Chondrocyte (in vitro differentiated cells): ENCODE results near the gene RABIF. TPM values are rescaled to one million over a fixed set of nuclear protein-coding genes. Genes with fewer than 3 reads are reported as not detected.
"Not testable (repeated sequence)": the region's sequence is repeated elsewhere in the genome, so short reads cannot be mapped to it uniquely, and the experiment has no call there.

ENCODE experiments used
- DNase-seq: peaks from one replicate; pipeline ENCODE4 v3.0.0; 2021; ENCODE audit warnings: mixed read lengths, low spot score
- H3K27ac Mint-ChIP-seq: one replicate; pipeline ENCODE4 v1.8.0; 2021; ENCODE audit warnings: mild to moderate bottlenecking, moderate library complexity, mixed read lengths; ENCODE audit not compliant: unreplicated experiment
- H3K27me3 Mint-ChIP-seq: 2 replicates; pipeline ENCODE4 v1.8.0; 2021; ENCODE audit warnings: low read depth, mixed read lengths
- H3K36me3 Mint-ChIP-seq: 2 replicates; pipeline ENCODE4 v1.8.0; 2021; ENCODE audit warnings: low read depth, mixed read lengths
- H3K4me1 Mint-ChIP-seq: 2 replicates; pipeline ENCODE4 v1.8.0; 2021; ENCODE audit warnings: low read depth, mild to moderate bottlenecking, mixed read lengths
- H3K4me3 Mint-ChIP-seq: one replicate; pipeline ENCODE4 v1.8.0; 2021; ENCODE audit warnings: mild to moderate bottlenecking, moderate library complexity, mixed read lengths; ENCODE audit not compliant: unreplicated experiment
- H3K9me3 Mint-ChIP-seq: 2 replicates; pipeline ENCODE4 v1.8.0; 2021; ENCODE audit warnings: low read depth, mixed read lengths
- total RNA-seq: library from RNA; stranded (reverse); gene quantifications from 3 replicates; pipeline ENCODE4 v1.2.1, GENCODE V29; 2021
- TF ChIP-seq, protein P1 (sequence below): fragments of 200-600 bp; sonication (generic); IDR thresholded peaks from 2 replicates; pipeline ENCODE4 v1.5.0; 2021; ENCODE audit warnings: antibody characterized with exemption, mild to moderate bottlenecking, moderate library complexity

The RABIF gene
- total RNA-seq, 1 donor from 2014 or later, result 15.3 TPM

DNA sequence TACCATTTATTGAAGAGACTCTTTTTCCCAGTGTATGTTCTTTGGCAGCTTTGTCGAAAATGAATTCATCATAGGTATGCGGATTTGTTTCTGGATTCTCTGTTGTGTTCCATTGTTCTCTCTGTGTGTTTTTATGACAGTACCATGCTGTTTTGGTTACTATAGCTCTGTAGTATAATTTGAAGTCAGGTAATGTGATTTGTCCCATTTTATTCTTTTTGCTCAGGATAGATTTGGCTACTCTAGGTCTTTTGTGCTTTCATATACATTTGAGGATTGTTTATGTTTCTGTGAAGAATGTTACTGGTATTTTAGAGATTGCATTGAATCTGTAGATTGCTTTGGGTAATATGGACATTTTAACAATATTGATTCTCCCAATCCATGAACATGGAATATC is 43.5 kb upstream of the RABIF start:
- H3K27ac Mint-ChIP-seq, result no peak overlapping the region
- H3K9me3 Mint-ChIP-seq, result peaks cover 15% of the 10 kb centered on the region
- no peak for DNase-seq
- no peak overlapping the region for H3K4me3 Mint-ChIP-seq
- TF ChIP-seq, protein P1, sequence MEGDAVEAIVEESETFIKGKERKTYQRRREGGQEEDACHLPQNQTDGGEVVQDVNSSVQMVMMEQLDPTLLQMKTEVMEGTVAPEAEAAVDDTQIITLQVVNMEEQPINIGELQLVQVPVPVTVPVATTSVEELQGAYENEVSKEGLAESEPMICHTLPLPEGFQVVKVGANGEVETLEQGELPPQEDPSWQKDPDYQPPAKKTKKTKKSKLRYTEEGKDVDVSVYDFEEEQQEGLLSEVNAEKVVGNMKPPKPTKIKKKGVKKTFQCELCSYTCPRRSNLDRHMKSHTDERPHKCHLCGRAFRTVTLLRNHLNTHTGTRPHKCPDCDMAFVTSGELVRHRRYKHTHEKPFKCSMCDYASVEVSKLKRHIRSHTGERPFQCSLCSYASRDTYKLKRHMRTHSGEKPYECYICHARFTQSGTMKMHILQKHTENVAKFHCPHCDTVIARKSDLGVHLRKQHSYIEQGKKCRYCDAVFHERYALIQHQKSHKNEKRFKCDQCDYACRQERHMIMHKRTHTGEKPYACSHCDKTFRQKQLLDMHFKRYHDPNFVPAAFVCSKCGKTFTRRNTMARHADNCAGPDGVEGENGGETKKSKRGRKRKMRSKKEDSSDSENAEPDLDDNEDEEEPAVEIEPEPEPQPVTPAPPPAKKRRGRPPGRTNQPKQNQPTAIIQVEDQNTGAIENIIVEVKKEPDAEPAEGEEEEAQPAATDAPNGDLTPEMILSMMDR, result no peak
- peaks cover 15% of the 10 kb centered on the region for H3K27me3 Mint-ChIP-seq
- no peaks in the 10 kb centered on the region for H3K4me1 Mint-ChIP-seq
- peaks cover 5% of the 10 kb centered on the region for H3K36me3 Mint-ChIP-seq

DNA sequence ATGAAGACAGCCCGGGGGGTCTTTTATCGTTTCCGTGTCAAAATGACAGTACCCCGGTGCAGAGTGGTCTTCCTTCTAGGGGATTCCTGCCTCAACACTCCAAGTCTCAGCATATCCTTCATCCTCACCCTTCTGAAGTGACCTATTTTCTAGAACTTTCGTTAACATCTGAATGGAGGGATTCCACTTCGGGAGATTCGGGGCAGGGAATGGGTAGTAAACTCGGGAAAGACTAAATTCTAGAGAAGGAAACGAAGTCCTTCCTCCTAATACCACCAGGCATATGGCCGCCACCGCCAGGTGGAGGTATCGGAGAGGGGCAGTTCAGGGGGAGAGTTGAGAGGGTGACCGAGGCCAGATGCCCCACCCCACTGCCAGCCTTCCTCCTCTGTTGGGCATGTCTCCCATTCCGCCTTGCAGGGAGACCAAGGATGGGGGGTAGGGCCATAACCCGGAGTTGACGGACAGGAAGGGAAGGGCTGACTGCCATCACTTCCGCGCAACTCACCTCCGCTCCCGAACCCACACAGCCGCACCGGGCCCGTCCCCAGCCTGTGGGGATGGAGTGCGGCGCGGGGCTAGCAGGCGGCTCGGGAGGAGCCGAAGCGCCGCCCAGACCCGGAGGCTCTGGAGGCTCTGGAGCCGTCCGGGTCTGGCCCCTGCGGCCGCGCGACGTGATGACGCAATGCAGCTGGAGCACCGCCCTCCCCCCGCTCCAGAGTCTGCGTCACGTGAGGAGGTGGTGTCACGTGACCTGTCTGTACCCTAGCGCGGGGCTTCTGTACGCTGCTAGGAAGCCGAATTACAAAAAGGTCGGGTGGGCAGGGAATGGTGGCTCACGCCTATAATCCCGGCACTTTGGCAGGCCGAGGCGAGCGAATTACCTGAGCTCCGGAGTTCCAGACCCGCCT is 37.9 kb upstream of the RABIF start, which contains the start of gene KLHL12:
TSS of gene KLHL12 (minus strand) at position 654 of the 911 bp plus-strand sequence. CDS start 2,072 bp downstream, outside the sequence.
- peak within 1 kb of the TSS; percentile 90 for H3K4me3 Mint-ChIP-seq
- no peaks in the 10 kb centered on the region for H3K9me3 Mint-ChIP-seq
- H3K27ac Mint-ChIP-seq, result peak within 1 kb of the TSS; percentile 94
- no peaks in the 10 kb centered on the region for H3K27me3 Mint-ChIP-seq
- peak; percentile 98 for DNase-seq
- peaks cover 29% of the 10 kb centered on the region for H3K4me1 Mint-ChIP-seq
- TF ChIP-seq, protein P1, result peak; percentile 81
- H3K36me3 Mint-ChIP-seq, result peaks cover 2% of the 10 kb centered on the region

DNA sequence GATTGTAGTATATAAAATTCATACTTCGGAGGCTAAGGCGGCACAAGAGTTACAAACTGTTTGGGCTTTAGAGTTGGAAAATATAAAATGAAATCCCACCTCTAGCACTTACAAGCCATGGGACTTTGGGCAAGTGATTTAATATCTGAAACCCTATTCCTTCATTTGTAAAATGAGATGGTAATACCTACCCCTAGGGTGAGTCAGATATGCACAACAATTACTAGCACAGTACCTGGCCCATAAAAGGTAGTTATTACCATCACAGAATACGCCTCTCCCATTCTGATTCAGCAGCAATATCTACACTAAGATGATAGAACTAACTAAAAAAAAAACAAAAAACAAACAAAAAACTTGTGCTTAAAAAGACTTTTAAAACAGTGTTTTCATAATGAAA is 34.6 kb upstream of the RABIF start:
- no peak overlapping the region for H3K27ac Mint-ChIP-seq
- peaks cover 7% of the 10 kb centered on the region for H3K36me3 Mint-ChIP-seq
- H3K27me3 Mint-ChIP-seq, result no peaks in the 10 kb centered on the region
- H3K4me3 Mint-ChIP-seq, result no peak overlapping the region
- TF ChIP-seq, protein P1, result no peak
- peaks cover 29% of the 10 kb centered on the region for H3K4me1 Mint-ChIP-seq
- no peak for DNase-seq
- H3K9me3 Mint-ChIP-seq, result no peaks in the 10 kb centered on the region

DNA sequence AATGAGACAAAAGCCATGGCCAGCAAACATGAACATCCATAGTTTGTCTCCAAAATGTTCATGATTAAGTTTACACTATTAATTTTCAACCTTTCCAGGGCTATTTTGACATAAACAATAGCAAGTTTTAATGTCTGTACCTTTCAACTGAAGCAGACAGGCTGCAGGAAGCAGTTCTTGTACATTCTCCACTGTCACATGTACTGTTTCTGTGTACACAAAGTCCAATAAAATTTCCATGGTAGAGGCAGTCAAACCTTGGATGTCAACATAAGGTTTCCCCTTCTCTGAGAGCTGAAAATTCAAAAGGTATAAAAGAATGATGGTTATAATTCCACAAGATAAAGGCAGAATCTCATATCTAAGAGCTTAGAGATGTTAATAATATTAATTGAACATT is 30.7 kb upstream of the RABIF start:
- H3K27me3 Mint-ChIP-seq, result no peaks in the 10 kb centered on the region
- no peak overlapping the region for H3K4me3 Mint-ChIP-seq
- peaks cover 19% of the 10 kb centered on the region for H3K36me3 Mint-ChIP-seq
- no peak for DNase-seq
- peaks cover 14% of the 10 kb centered on the region for H3K4me1 Mint-ChIP-seq
- TF ChIP-seq, protein P1, result no peak
- H3K9me3 Mint-ChIP-seq, result no peaks in the 10 kb centered on the region
- no peak overlapping the region for H3K27ac Mint-ChIP-seq

DNA sequence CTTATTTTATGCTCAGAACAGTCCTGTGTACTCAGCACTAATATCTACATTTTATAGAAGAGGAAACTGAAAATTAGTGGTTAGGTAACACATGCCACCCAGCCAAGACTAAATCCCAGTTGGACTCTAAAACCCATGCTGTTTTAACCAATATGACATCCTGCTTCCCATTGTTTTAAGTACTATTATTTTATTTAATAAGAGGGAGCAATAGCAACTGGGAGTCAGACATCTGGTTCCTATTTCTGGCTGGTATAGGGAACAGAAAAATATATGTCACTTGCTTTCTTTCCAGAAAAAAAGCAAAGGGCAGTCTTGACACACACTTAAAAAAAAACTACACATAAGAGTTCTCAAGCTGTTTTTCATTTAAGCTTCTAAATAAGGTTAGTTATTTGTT is 26.2 kb upstream of the RABIF start:
- Mint-ChIP-seq H3K4me3 (no peak overlapping the region), H3K27ac (no peak overlapping the region), H3K27me3 (no peaks in the 10 kb centered on the region), H3K9me3 (no peaks in the 10 kb centered on the region), H3K4me1 (no peaks in the 10 kb centered on the region), H3K36me3 (peaks cover 43% of the 10 kb centered on the region)
- TF ChIP-seq, protein P1, result no peak
- DNase-seq, result no peak

DNA sequence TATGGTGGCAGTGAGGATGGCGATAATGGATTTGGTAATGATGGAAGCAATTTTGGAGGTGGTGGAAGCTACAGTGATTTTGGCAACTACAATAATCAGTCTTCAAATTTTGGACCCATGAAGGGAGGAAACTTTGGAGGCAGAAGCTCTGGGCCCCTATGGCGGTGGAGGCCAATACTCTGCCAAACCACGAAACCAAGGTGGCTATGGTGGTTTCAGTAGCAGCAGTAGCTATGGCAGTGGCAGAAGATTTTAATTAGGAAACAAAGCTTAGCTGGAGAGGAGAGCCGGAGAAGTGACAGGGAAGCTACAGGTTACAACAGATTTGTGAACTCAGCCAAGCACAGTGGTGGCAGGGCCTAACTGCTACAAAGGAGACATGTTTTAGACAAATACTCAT is 23.5 kb upstream of the RABIF start:
- not testable (repeated sequence) for DNase-seq, H3K9me3 Mint-ChIP-seq, H3K27me3 Mint-ChIP-seq, H3K4me3 Mint-ChIP-seq, H3K27ac Mint-ChIP-seq, H3K4me1 Mint-ChIP-seq
- H3K36me3 Mint-ChIP-seq, result peaks cover 29% of the 10 kb centered on the region
